Mesendoderm (in vitro differentiated cells): ENCODE results near the gene SMYD3.

ENCODE experiments used
- DNase-seq: peaks from one replicate; pipeline ENCODE4 v3.0.0; 2013
- H2AK5ac ChIP-seq: 2 replicates; pipeline ENCODE4 v1.6.1; 2013; ENCODE audit warnings: low read length, inconsistent platforms
- H2BK120ac ChIP-seq: 2 replicates; pipeline ENCODE4 v1.6.1; 2013; ENCODE audit warnings: low read depth, mild to moderate bottlenecking, low read length, moderate library complexity, mixed read lengths
- H2BK15ac ChIP-seq: replicated peaks from 2 replicates; pipeline ENCODE4 v1.6.1; 2013; ENCODE audit warnings: low read depth, mild to moderate bottlenecking, moderate library complexity
- H2BK5ac ChIP-seq: 2 replicates; pipeline ENCODE4 v1.6.1; 2013; ENCODE audit warnings: low read length, inconsistent platforms
- H3K18ac ChIP-seq: 2 replicates; pipeline ENCODE4 v1.6.1; 2013; ENCODE audit warnings: mild to moderate bottlenecking, low read length, mixed read lengths
- H3K23ac ChIP-seq: one replicate; pipeline ENCODE4 v1.6.1; 2013; ENCODE audit warnings: low read length
- H3K27ac ChIP-seq: 2 replicates; pipeline ENCODE4 v1.5.1; 2013; ENCODE audit warnings: low read depth, mild to moderate bottlenecking, inconsistent platforms, low read length, moderate library complexity
- H3K27me3 ChIP-seq: 2 replicates; pipeline ENCODE4 v1.6.1; 2013; ENCODE audit warnings: low read length, control low read depth, mild to moderate bottlenecking, inconsistent platforms; ENCODE audit not compliant: insufficient read depth, poor library complexity
- H3K36me3 ChIP-seq: 2 replicates; pipeline ENCODE4 v1.6.1; 2013; ENCODE audit warnings: low read length, inconsistent platforms; ENCODE audit not compliant: control insufficient read depth, insufficient read depth
- H3K4ac ChIP-seq: one replicate; pipeline ENCODE4 v1.6.1; 2013; ENCODE audit warnings: low read depth, mild to moderate bottlenecking, low read length, moderate library complexity
- H3K4me1 ChIP-seq: 2 replicates; pipeline ENCODE4 v1.6.1; 2013; ENCODE audit warnings: low read depth, low read length, inconsistent platforms; ENCODE audit not compliant: control insufficient read depth
- H3K4me2 ChIP-seq: 2 replicates; pipeline ENCODE4 v1.6.1; 2013; ENCODE audit warnings: low read length
- H3K4me3 ChIP-seq: 2 replicates; pipeline ENCODE4 v1.5.1; 2013; ENCODE audit warnings: mild to moderate bottlenecking, low read length
- H3K56ac ChIP-seq: one replicate; pipeline ENCODE4 v1.6.1; 2013; ENCODE audit warnings: low read length
- H3K79me1 ChIP-seq: 2 replicates; pipeline ENCODE4 v1.6.1; 2013; ENCODE audit warnings: low read length, inconsistent platforms
- H3K79me2 ChIP-seq: 2 replicates; pipeline ENCODE4 v1.6.1; 2013; ENCODE audit warnings: mild to moderate bottlenecking, low read length; ENCODE audit not compliant: control insufficient read depth, insufficient read depth
- H3K9ac ChIP-seq: 2 replicates; pipeline ENCODE4 v1.6.1; 2013; ENCODE audit warnings: low read length, inconsistent platforms
- H4K5ac ChIP-seq: one replicate; pipeline ENCODE4 v1.6.1; 2013; ENCODE audit warnings: low read length
- H4K8ac ChIP-seq: one replicate; pipeline ENCODE4 v1.6.1; 2013; ENCODE audit warnings: low read depth, mild to moderate bottlenecking, control low read depth, low read length, moderate library complexity
- WGBS: extraction: QIAGEN DNeasy Blood & Tissue Kit; methylation state at CpG from one replicate; pipeline ENCODE4 v1.1.7; 2013; ENCODE audit warnings: low lambda C conversion rate, missing lambda C conversion rate; ENCODE audit not compliant: insufficient coverage; ENCODE audit errors: extremely low coverage; 5-methylcytosine and 5-hydroxymethylcytosine counted together

SMYD3 gene

GRCh38 chr1:246510147-246511030 is 3.3 kb upstream of the SMYD3 start:
- no peak overlapping the region for H2BK120ac ChIP-seq
- no CpG with 5 or more reads among the region's 13 CpGs for WGBS
- H3K23ac ChIP-seq: no peak overlapping the region
- H3K79me1 ChIP-seq: no peaks in the 10 kb centered on the region
- no peak overlapping the region for H4K8ac ChIP-seq
- H3K36me3 ChIP-seq: no peaks in the 10 kb centered on the region
- no peak for DNase-seq
- H3K4ac ChIP-seq: no peak overlapping the region
- H3K79me2 ChIP-seq: no peaks in the 10 kb centered on the region
- no peak overlapping the region for H3K4me2 ChIP-seq
- H3K18ac ChIP-seq: no peak overlapping the region
- no peaks in the 10 kb centered on the region for H3K27me3 ChIP-seq
- H2BK15ac ChIP-seq: no peak overlapping the region
- H2BK5ac ChIP-seq: no peak overlapping the region
- peaks cover 1% of the 10 kb centered on the region for H3K4me1 ChIP-seq
- no peak overlapping the region for H2AK5ac ChIP-seq
- H3K56ac ChIP-seq: no peak overlapping the region
- no peak overlapping the region for H4K5ac ChIP-seq
- H3K9ac ChIP-seq: no peak overlapping the region
- no peak overlapping the region for H3K4me3 ChIP-seq
- no peak overlapping the region for H3K27ac ChIP-seq

- H2AK5ac ChIP-seq: no peak overlapping the region
- H3K23ac ChIP-seq: no peak overlapping the region
- H3K4ac ChIP-seq: no peak overlapping the region
- H2BK15ac ChIP-seq: no peak overlapping the region
- no peak overlapping the region for H4K8ac ChIP-seq
- H3K36me3 ChIP-seq: no peaks in the 10 kb centered on the region
- H3K4me3 ChIP-seq: no peak overlapping the region
- no CpG with 5 or more reads among the region's 26 CpGs for WGBS
- H3K79me1 ChIP-seq: peaks cover 2% of the 10 kb centered on the region
- no peak overlapping the region for H3K56ac ChIP-seq
- H3K27ac ChIP-seq: no peak overlapping the region
- DNase-seq: no peak
- peaks cover 1% of the 10 kb centered on the region for H3K4me1 ChIP-seq
- H2BK5ac ChIP-seq: no peak overlapping the region
- no peaks in the 10 kb centered on the region for H3K79me2 ChIP-seq
- H3K4me2 ChIP-seq: no peak overlapping the region
- no peak overlapping the region for H3K18ac ChIP-seq
- H3K9ac ChIP-seq: no peak overlapping the region
- no peak overlapping the region for H2BK120ac ChIP-seq
- H3K27me3 ChIP-seq: no peaks in the 10 kb centered on the region
- no peak overlapping the region for H4K5ac ChIP-seq
Observed at GRCh38 chr1:246508897-246509688, 2.0 kb upstream of the SMYD3 start.

GRCh38 chr1:246506367-246506673 is 759 bp downstream of the SMYD3 start:
- WGBS: no CpG with 5 or more reads among the region's 9 CpGs
- no peak overlapping the region for H3K23ac ChIP-seq
- peak; percentile 11 for DNase-seq

GRCh38 chr1:246503341-246503740 is 3.7 kb downstream of the SMYD3 start:
- Histone ChIP-seq H3K4me2 (no peak overlapping the region), H4K5ac (no peak overlapping the region), H3K79me2 (peaks cover 3% of the 10 kb centered on the region), H3K4me3 (no peak overlapping the region), H3K9ac (no peak overlapping the region), H3K36me3 (no peaks in the 10 kb centered on the region), H2BK120ac (no peak overlapping the region), H3K4me1 (peaks cover 1% of the 10 kb centered on the region), H3K56ac (no peak overlapping the region), H3K4ac (no peak overlapping the region), H2BK15ac (no peak overlapping the region), H2AK5ac (no peak overlapping the region), H3K23ac (no peak overlapping the region), H3K18ac (no peak overlapping the region), H3K27me3 (no peaks in the 10 kb centered on the region), H4K8ac (no peak overlapping the region), H2BK5ac (no peak overlapping the region), H3K27ac (no peak overlapping the region), H3K79me1 (peaks cover 5% of the 10 kb centered on the region)
- no CpG with 5 or more reads among the region's 7 CpGs for WGBS
- no peak for DNase-seq

More at GRCh38 chr1:246506367-246506673, 759 bp downstream of the SMYD3 start:
- Histone ChIP-seq H3K18ac (no peak overlapping the region), H3K4me1 (peaks cover 1% of the 10 kb centered on the region), H2BK5ac (no peak overlapping the region), H3K4me3 (no peak overlapping the region), H2BK120ac (no peak overlapping the region), H3K36me3 (no peaks in the 10 kb centered on the region), H2BK15ac (no peak overlapping the region), H3K4me2 (peak overlapping the region; percentile 48), H2AK5ac (no peak overlapping the region), H3K4ac (no peak overlapping the region), H3K56ac (peak overlapping the region; percentile 88), H3K27ac (no peak overlapping the region), H3K9ac (peak overlapping the region; percentile 72), H3K79me2 (peaks cover 2% of the 10 kb centered on the region), H3K27me3 (no peaks in the 10 kb centered on the region), H4K5ac (no peak overlapping the region), H3K79me1 (peaks cover 5% of the 10 kb centered on the region), H4K8ac (no peak overlapping the region)

GRCh38 chr1:246497331-246497915 is 9.7 kb downstream of the SMYD3 start:
- H2BK15ac ChIP-seq: no peak overlapping the region
- H3K23ac ChIP-seq: no peak overlapping the region
- H4K5ac ChIP-seq: no peak overlapping the region
- no peaks in the 10 kb centered on the region for H3K36me3 ChIP-seq
- no peak overlapping the region for H3K4me2 ChIP-seq
- H3K4me1 ChIP-seq: no peaks in the 10 kb centered on the region
- peaks cover 1% of the 10 kb centered on the region for H3K27me3 ChIP-seq
- no peak overlapping the region for H2AK5ac ChIP-seq
- H3K27ac ChIP-seq: no peak overlapping the region
- H3K4ac ChIP-seq: no peak overlapping the region
- no peak overlapping the region for H2BK5ac ChIP-seq
- H2BK120ac ChIP-seq: no peak overlapping the region
- peaks cover 3% of the 10 kb centered on the region for H3K79me1 ChIP-seq
- H4K8ac ChIP-seq: no peak overlapping the region
- peak; percentile 72 for DNase-seq
- no peak overlapping the region for H3K18ac ChIP-seq
- WGBS: no CpG with 5 or more reads among the region's 2 CpGs
- no peak overlapping the region for H3K9ac ChIP-seq
- H3K56ac ChIP-seq: no peak overlapping the region
- H3K4me3 ChIP-seq: no peak overlapping the region
- peaks cover 3% of the 10 kb centered on the region for H3K79me2 ChIP-seq
